ENCODE data around the gene SLC7A1. TPM values are rescaled to one million over a fixed set of nuclear protein-coding genes. Genes with fewer than 3 reads are reported as not detected.

Gene SLC7A1
- total and polyA plus RNA-seq, 2 of the 13 experiments (the other 11 are each of a cell fraction or from before 2014, with no cell fraction given) = 14.5 to 15.3 TPM

GRCh38 chr13:29550430-29550988, 45.0 kb downstream of the SLC7A1 start:
- H3K4me3 ChIP-seq (replicated peaks in 1 of 3; ENCODE audit: insufficient read depth in 1 of 3, low read depth in 2 of 3, low read length in 3 of 3) = no peak overlapping the region
- no peak overlapping the region for H2AFZ ChIP-seq (ENCODE audit: low read length)
- intact Hi-C loops (cut with micrococcal nuclease; ENCODE audit: unreplicated experiment) = no loop called here
- no peak overlapping the region for H3K9ac ChIP-seq (ENCODE audit: insufficient read depth, low read depth, low read length)
- no peak for DNase-seq (ENCODE audit: low spot score)
- CTCF ChIA-PET (ENCODE audit: low intra/inter-chr PET ratio, low total read pairs) = no interaction called here
- peaks cover 27% of the 10 kb centered on the region for H4K20me1 ChIP-seq (ENCODE audit: insufficient read depth, low read length)
- no peak overlapping the region for H3K27ac ChIP-seq (ENCODE audit: extremely low read length, insufficient read depth, low read length)
- no peak for TF ChIP-seq AHDC1 (CRISPR knock-in tag; IDR thresholded peaks at IDR 0.05; ENCODE audit: borderline replicate concordance)
- no peak for FAIRE-seq
- BruUV-seq (replicated peaks) = no TSS peak
- no peaks in the 10 kb centered on the region for H3K4me1 ChIP-seq (ENCODE audit: insufficient read depth, low read length)
- H3K27me3 ChIP-seq (ENCODE audit: control insufficient read depth in 1 of 2, insufficient read depth in 2 of 2, low read length in 2 of 2) = no peaks in the 10 kb centered on the region
- H3K4me2 ChIP-seq (ENCODE audit: low read depth, low read length) = no peak overlapping the region
- peaks cover 23% of the 10 kb centered on the region for H3K79me2 ChIP-seq (ENCODE audit: insufficient read depth, low read length)
- WGBS (ENCODE audit: low lambda C conversion rate) = 91% methylated on average over 3 of the region's 5 CpGs
- no peaks in the 10 kb centered on the region for H3K9me3 ChIP-seq (ENCODE audit: low read length)
- in situ Hi-C loops (cut with HindIII; ENCODE audit: extremely low pct_ligation_motif_present, low pct_unique_long_range_greater_than_20kb) = no loop called here
- H3K36me3 ChIP-seq (replicated peaks in 1 of 2; ENCODE audit: control insufficient read depth in 1 of 2, insufficient read depth in 2 of 2, low read length in 2 of 2) = peaks cover 32 to 79% of the 10 kb centered on the region in 2 experiments
- POLR2A ChIA-PET = no interaction called here
- no peak for ATAC-seq

GRCh38 chr13:29548722-29549121, 46.8 kb downstream of the SLC7A1 start:
- peaks cover 29 to 72% of the 10 kb centered on the region in 2 experiments for H3K36me3 ChIP-seq (replicated peaks in 1 of 2; ENCODE audit: control insufficient read depth in 1 of 2, insufficient read depth in 2 of 2, low read length in 2 of 2)
- no peak overlapping the region for H3K27ac ChIP-seq (ENCODE audit: extremely low read length, insufficient read depth, low read length)
- intact Hi-C loops (cut with micrococcal nuclease; ENCODE audit: unreplicated experiment) = no loop called here
- BruUV-seq (replicated peaks) = no TSS peak
- CTCF ChIA-PET (ENCODE audit: low intra/inter-chr PET ratio, low total read pairs) = no interaction called here
- WGBS (ENCODE audit: low lambda C conversion rate) = 98% methylated on average over 7 of the region's 7 CpGs
- H2AFZ ChIP-seq (ENCODE audit: low read length) = no peak overlapping the region
- H3K4me1 ChIP-seq (ENCODE audit: insufficient read depth, low read length) = peaks cover 11% of the 10 kb centered on the region
- no peak for ATAC-seq
- no peaks in the 10 kb centered on the region for H3K9me3 ChIP-seq (ENCODE audit: low read length)
- no peak for FAIRE-seq
- POLR2A ChIA-PET = no interaction called here
- H3K4me2 ChIP-seq (ENCODE audit: low read depth, low read length) = no peak overlapping the region
- H4K20me1 ChIP-seq (ENCODE audit: insufficient read depth, low read length) = peaks cover 31% of the 10 kb centered on the region
- peaks cover 25% of the 10 kb centered on the region for H3K79me2 ChIP-seq (ENCODE audit: insufficient read depth, low read length)
- no peak overlapping the region for H3K4me3 ChIP-seq (replicated peaks in 1 of 3; ENCODE audit: insufficient read depth in 1 of 3, low read depth in 2 of 3, low read length in 3 of 3)
- in situ Hi-C loops (cut with HindIII; ENCODE audit: extremely low pct_ligation_motif_present, low pct_unique_long_range_greater_than_20kb) = no loop called here
- DNase-seq (ENCODE audit: low spot score) = no peak
- TF ChIP-seq NR2C2 (CRISPR knock-in tag; IDR thresholded peaks at IDR 0.05; ENCODE audit: borderline replicate concordance) (no peak), SALL2 (CRISPR knock-in tag; IDR thresholded peaks at IDR 0.05) (no peak), HOXA3 (CRISPR knock-in tag; IDR thresholded peaks at IDR 0.05) (no peak), HMGA1 (CRISPR knock-in tag; conservative IDR thresholded peaks at IDR 0.05) (no peak), PBX2 (CRISPR knock-in tag; IDR thresholded peaks at IDR 0.05) (no peak), SMYD3 (CRISPR knock-in tag; IDR thresholded peaks at IDR 0.05) (no peak), ZFP62 (CRISPR knock-in tag; IDR thresholded peaks at IDR 0.05) (no peak), ZNF766 (CRISPR knock-in tag; IDR thresholded peaks at IDR 0.05; ENCODE audit: borderline replicate concordance) (no peak), SIN3B (IDR thresholded peaks at IDR 0.05; ENCODE audit: low read length) (no peak), TBP (CRISPR knock-in tag; IDR thresholded peaks at IDR 0.05) (no peak), ZNF326 (CRISPR knock-in tag; IDR thresholded peaks at IDR 0.05; ENCODE audit: borderline replicate concordance) (no peak), ZNF12 (CRISPR knock-in tag; IDR thresholded peaks at IDR 0.05) (no peak)
- no peaks in the 10 kb centered on the region for H3K27me3 ChIP-seq (ENCODE audit: control insufficient read depth in 1 of 2, insufficient read depth in 2 of 2, low read length in 2 of 2)
- H3K9ac ChIP-seq (ENCODE audit: insufficient read depth, low read depth, low read length) = no peak overlapping the region
